Measurements from ENCODE around the gene MEPCE. TPM values are rescaled to one million over a fixed set of nuclear protein-coding genes. Genes with fewer than 3 reads are reported as not detected.

Gene MEPCE
- total RNA-seq, 1 experiment from 2014 or later, result 43.3 TPM

- Histone ChIP-seq H3K9me3 (no peaks in the 10 kb centered on the region), H3K27me3 (replicated peaks; ENCODE audit: control insufficient read depth, insufficient read depth, low read length) (no peaks in the 10 kb centered on the region), H3K4me1 (no peaks in the 10 kb centered on the region), H3K36me3 (ENCODE audit: control insufficient read depth, insufficient read depth, low read length) (no peaks in the 10 kb centered on the region), H3K4me3 (ENCODE audit: low read depth, low read length) (no peak overlapping the region)
- DNase-seq, result no peak
- TF ChIP-seq CTCF (IDR thresholded peaks at IDR 0.05; ENCODE audit: insufficient read depth in 1 of 2, low read depth in 1 of 2, low read length in 1 of 2, severe bottlenecking in 1 of 2, unreplicated experiment in 1 of 2), result no peak
- intact Hi-C loops (cut with micrococcal nuclease; ENCODE audit: unreplicated experiment), result no loop called here
- Mint-ChIP-seq H3K4me3 (ENCODE audit: unreplicated experiment) (no peak overlapping the region), H3K36me3 (ENCODE audit: insufficient read depth, unreplicated experiment) (no peaks in the 10 kb centered on the region), H3K9me3 (ENCODE audit: unreplicated experiment) (no peaks in the 10 kb centered on the region), H3K27ac (ENCODE audit: unreplicated experiment) (no peak overlapping the region), H3K27me3 (ENCODE audit: insufficient read depth, unreplicated experiment) (peaks cover 18% of the 10 kb centered on the region), H3K4me1 (ENCODE audit: low read depth, unreplicated experiment) (no peaks in the 10 kb centered on the region)
- BruUV-seq (replicated peaks), result no TSS peak
- CTCF ChIA-PET, result no interaction called here
- POLR2A ChIA-PET, result no interaction called here
Observed at GRCh38 chr7:100384628-100385294, 44.9 kb upstream of the MEPCE start.

GRCh38 chr7:100386940-100387339, 42.7 kb upstream of the MEPCE start:
- Mint-ChIP-seq H3K4me1 (ENCODE audit: low read depth, unreplicated experiment) (no peaks in the 10 kb centered on the region), H3K27me3 (ENCODE audit: insufficient read depth, unreplicated experiment) (peaks cover 21% of the 10 kb centered on the region), H3K9me3 (ENCODE audit: unreplicated experiment) (no peaks in the 10 kb centered on the region), H3K4me3 (ENCODE audit: unreplicated experiment) (no peak overlapping the region), H3K36me3 (ENCODE audit: insufficient read depth, unreplicated experiment) (no peaks in the 10 kb centered on the region), H3K27ac (ENCODE audit: unreplicated experiment) (no peak overlapping the region)
- H3K27me3 ChIP-seq (replicated peaks; ENCODE audit: control insufficient read depth, insufficient read depth, low read length), result no peaks in the 10 kb centered on the region
- no peak overlapping the region for H3K4me3 ChIP-seq (ENCODE audit: low read depth, low read length)
- BruUV-seq (replicated peaks), result no TSS peak
- ChIA-PET CTCF (no interaction called here), POLR2A (no interaction called here)
- no peak for DNase-seq
- intact Hi-C loops (cut with micrococcal nuclease; ENCODE audit: unreplicated experiment), result no loop called here
- no peaks in the 10 kb centered on the region for H3K4me1 ChIP-seq
- no peak for TF ChIP-seq CTCF (IDR thresholded peaks at IDR 0.05; ENCODE audit: insufficient read depth in 1 of 2, low read depth in 1 of 2, low read length in 1 of 2, severe bottlenecking in 1 of 2, unreplicated experiment in 1 of 2)
- no peaks in the 10 kb centered on the region for H3K36me3 ChIP-seq (ENCODE audit: control insufficient read depth, insufficient read depth, low read length)
- no peaks in the 10 kb centered on the region for H3K9me3 ChIP-seq

- intact Hi-C loops (cut with micrococcal nuclease; ENCODE audit: unreplicated experiment), result no loop called here
- H3K36me3 ChIP-seq (ENCODE audit: control insufficient read depth, insufficient read depth, low read length), result no peaks in the 10 kb centered on the region
- DNase-seq, result no peak
- H3K27me3 ChIP-seq (replicated peaks; ENCODE audit: control insufficient read depth, insufficient read depth, low read length), result no peaks in the 10 kb centered on the region
- no peak for TF ChIP-seq CTCF (IDR thresholded peaks at IDR 0.05; ENCODE audit: insufficient read depth in 1 of 2, low read depth in 1 of 2, low read length in 1 of 2, severe bottlenecking in 1 of 2, unreplicated experiment in 1 of 2)
- no peaks in the 10 kb centered on the region for H3K4me1 ChIP-seq
- no peaks in the 10 kb centered on the region for H3K9me3 ChIP-seq
- no TSS peak for BruUV-seq (replicated peaks)
- POLR2A ChIA-PET, result no interaction called here
- Mint-ChIP-seq H3K9me3 (ENCODE audit: unreplicated experiment) (no peaks in the 10 kb centered on the region), H3K4me3 (ENCODE audit: unreplicated experiment) (no peak overlapping the region), H3K27ac (ENCODE audit: unreplicated experiment) (no peak overlapping the region), H3K27me3 (ENCODE audit: insufficient read depth, unreplicated experiment) (peaks cover 27% of the 10 kb centered on the region), H3K4me1 (ENCODE audit: low read depth, unreplicated experiment) (no peaks in the 10 kb centered on the region), H3K36me3 (ENCODE audit: insufficient read depth, unreplicated experiment) (no peaks in the 10 kb centered on the region)
- CTCF ChIA-PET, result no interaction called here
- H3K4me3 ChIP-seq (ENCODE audit: low read depth, low read length), result no peak overlapping the region
Observed at GRCh38 chr7:100387695-100388094, 41.9 kb upstream of the MEPCE start.

Data from Caco-2 (cell line).